Measurements from ENCODE around the gene MAP1A.

GRCh38 chr15:43527016-43527801 is 9.8 kb downstream of the MAP1A start:
- TF ChIP-seq CTCF (IDR thresholded peaks at IDR 0.05; ENCODE audit: low read length) (no peak), EZH2phosphoT487 (IDR thresholded peaks at IDR 0.05; ENCODE audit: low read length) (no peak), EZH2 (optimal IDR thresholded peaks at IDR 0.05; ENCODE audit: low read depth, low read length) (no peak)
